ENCODE measurements around the gene USP11.

The USP11 gene

DNA sequence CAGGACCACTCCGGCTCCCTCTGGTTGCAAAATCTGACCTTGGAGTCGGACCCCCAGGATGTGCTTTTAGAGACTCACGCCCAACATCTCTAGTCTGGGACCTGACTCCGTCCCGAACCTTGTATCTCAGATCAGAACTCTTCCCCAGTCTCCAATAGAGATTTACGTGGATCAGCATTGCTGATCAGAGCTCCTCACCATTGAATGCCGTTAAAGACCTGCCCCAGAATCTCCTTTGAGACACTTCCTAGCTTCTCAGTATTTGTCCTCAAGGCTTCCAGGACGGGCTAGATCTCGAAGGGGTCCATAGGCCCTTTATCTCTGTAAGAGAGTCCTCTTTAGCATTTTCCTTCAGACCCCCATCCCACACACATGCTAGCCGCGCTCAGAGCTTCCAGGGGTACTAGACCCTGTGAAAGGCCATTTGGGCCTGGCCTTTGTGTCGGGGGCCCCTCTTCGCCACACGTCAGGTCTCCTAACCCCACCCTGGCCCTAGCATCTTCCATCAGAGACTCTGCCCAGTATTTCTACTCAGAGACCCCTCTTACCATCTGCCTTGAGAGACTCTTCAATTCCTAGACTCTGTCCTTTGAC, 38.5 kb upstream of the USP11 start:
- Histone ChIP-seq H3K36me3 (ENCODE audit: insufficient read depth, low read length) (peaks cover 35% of the 10 kb centered on the region), H3K4me3 (ENCODE audit: low read length) (peak overlapping the region; percentile 94), H3K27me3 (ENCODE audit: control insufficient read depth, insufficient read depth, low read length) (no peaks in the 10 kb centered on the region), H3K9ac (ENCODE audit: low read depth, low read length) (peak overlapping the region; percentile 99), H3K4me2 (ENCODE audit: low read length) (peak overlapping the region; percentile 90), H3K9me3 (replicated peaks; ENCODE audit: low read length) (no peaks in the 10 kb centered on the region), H3K4me1 (ENCODE audit: control insufficient read depth, insufficient read depth, low read length) (peaks cover 40% of the 10 kb centered on the region)

DNA sequence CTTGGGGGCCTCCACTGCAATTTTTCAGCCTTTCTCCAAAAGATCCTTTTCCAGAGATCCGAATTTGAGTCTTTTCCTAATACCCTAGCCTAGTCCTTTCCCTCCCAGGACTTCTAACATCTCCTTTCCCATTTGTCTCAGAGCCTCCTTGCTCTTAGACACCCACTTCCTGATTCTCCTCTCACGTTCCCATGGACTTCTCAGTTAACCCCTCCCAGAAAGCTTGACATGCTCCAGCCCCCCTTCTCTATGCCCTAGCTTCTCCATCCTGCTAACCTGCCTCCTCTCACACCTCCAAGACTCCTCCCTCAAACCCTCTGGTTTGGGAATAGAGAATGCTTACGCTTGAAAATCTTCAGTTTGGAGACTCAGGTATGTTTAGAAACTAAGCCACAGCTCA, 36.7 kb upstream of the USP11 start:
- Histone ChIP-seq H3K4me1 (ENCODE audit: control insufficient read depth, insufficient read depth, low read length) (peaks cover 46% of the 10 kb centered on the region), H3K27me3 (ENCODE audit: control insufficient read depth, insufficient read depth, low read length) (no peaks in the 10 kb centered on the region), H3K9ac (ENCODE audit: low read depth, low read length) (peak overlapping the region; percentile 36), H3K36me3 (ENCODE audit: insufficient read depth, low read length) (peaks cover 51% of the 10 kb centered on the region), H3K4me2 (ENCODE audit: low read length) (peak overlapping the region; percentile 75), H3K4me3 (ENCODE audit: low read length) (peak overlapping the region; percentile 30), H3K9me3 (replicated peaks; ENCODE audit: low read length) (no peaks in the 10 kb centered on the region)

- Histone ChIP-seq H3K27me3 (ENCODE audit: control insufficient read depth, insufficient read depth, low read length) (no peaks in the 10 kb centered on the region), H3K9ac (ENCODE audit: low read depth, low read length) (peak overlapping the region; percentile 18), H3K4me3 (ENCODE audit: low read length) (peak overlapping the region; percentile 52), H3K4me1 (ENCODE audit: control insufficient read depth, insufficient read depth, low read length) (peaks cover 44% of the 10 kb centered on the region), H3K4me2 (ENCODE audit: low read length) (peak overlapping the region; percentile 75), H3K9me3 (replicated peaks; ENCODE audit: low read length) (no peaks in the 10 kb centered on the region), H3K36me3 (ENCODE audit: insufficient read depth, low read length) (peaks cover 65% of the 10 kb centered on the region)
Measured at GRCh38 chrX:47197526-47197925, 35.3 kb upstream of the USP11 start.

DNA sequence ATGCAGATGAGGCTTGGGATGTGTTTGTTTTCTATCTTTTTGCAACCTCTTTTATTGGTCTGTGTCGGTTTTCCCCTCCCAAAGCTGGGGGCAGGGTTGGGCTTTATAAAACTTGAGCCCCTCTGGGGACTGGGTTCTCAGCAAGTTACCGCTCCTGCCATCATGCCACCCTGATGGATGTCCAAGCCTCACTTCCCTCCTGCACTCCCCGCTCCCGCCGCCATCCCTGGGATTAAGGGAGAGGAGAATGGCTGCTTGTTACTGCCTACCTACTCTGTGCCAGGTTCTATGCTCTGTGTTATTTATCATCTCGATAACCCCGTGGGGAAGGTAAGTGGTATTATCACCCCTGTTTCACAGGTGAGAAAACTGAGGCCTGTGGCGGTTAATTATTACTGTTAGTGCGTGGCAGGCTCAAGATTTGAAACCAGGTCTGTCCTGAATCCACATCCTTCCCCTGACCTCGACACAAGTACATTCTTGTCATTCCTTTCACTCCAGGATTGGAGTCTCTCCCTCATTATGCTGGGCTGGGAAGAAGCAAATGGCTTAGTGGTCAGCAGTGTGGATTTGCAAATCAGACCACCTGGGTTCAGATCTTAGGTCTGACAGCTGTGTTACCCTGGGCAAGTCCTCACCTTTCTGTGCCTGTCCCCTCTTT, 34.7 kb upstream of the USP11 start:
- Histone ChIP-seq H3K9ac (ENCODE audit: low read depth, low read length) (no peak overlapping the region), H3K36me3 (ENCODE audit: insufficient read depth, low read length) (peaks cover 71% of the 10 kb centered on the region), H3K4me1 (ENCODE audit: control insufficient read depth, insufficient read depth, low read length) (peaks cover 40% of the 10 kb centered on the region)

GRCh38 chrX:47198687-47199080, 34.1 kb upstream of the USP11 start:
- Histone ChIP-seq H3K4me3 (ENCODE audit: low read length) (no peak overlapping the region), H3K9ac (ENCODE audit: low read depth, low read length) (no peak overlapping the region), H3K4me2 (ENCODE audit: low read length) (peak overlapping the region; percentile 75), H3K27me3 (ENCODE audit: control insufficient read depth, insufficient read depth, low read length) (no peaks in the 10 kb centered on the region), H3K36me3 (ENCODE audit: insufficient read depth, low read length) (peaks cover 76% of the 10 kb centered on the region), H3K4me1 (ENCODE audit: control insufficient read depth, insufficient read depth, low read length) (peaks cover 38% of the 10 kb centered on the region), H3K9me3 (replicated peaks; ENCODE audit: low read length) (no peaks in the 10 kb centered on the region)

More for the DNA sequence above, 34.7 kb upstream of the USP11 start:
- peak overlapping the region; percentile 75 for H3K4me2 ChIP-seq (ENCODE audit: low read length)
- H3K9me3 ChIP-seq (replicated peaks; ENCODE audit: low read length): no peaks in the 10 kb centered on the region
- H3K27me3 ChIP-seq (ENCODE audit: control insufficient read depth, insufficient read depth, low read length): no peaks in the 10 kb centered on the region
- no peak overlapping the region for H3K4me3 ChIP-seq (ENCODE audit: low read length)

DNA sequence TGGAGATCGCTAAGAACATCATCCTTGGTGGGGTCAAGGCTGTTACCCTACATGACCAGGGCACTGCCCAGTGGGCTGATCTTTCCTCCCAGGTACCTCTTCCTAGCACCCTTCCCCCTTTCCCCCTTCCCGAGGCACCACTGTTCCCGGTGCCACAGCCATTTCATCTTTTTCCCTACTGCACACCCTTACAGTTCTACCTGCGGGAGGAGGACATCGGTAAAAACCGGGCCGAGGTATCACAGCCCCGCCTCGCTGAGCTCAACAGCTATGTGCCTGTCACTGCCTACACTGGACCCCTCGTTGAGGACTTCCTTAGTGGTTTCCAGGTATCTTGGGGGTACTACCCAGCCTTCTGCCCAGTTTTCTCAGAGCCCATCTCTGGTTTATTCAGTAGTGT, 33.5 kb upstream of the USP11 start:
- Histone ChIP-seq H3K27me3 (ENCODE audit: control insufficient read depth, insufficient read depth, low read length) (no peaks in the 10 kb centered on the region), H3K9me3 (replicated peaks; ENCODE audit: low read length) (no peaks in the 10 kb centered on the region), H3K4me1 (ENCODE audit: control insufficient read depth, insufficient read depth, low read length) (peaks cover 38% of the 10 kb centered on the region), H3K36me3 (ENCODE audit: insufficient read depth, low read length) (peaks cover 82% of the 10 kb centered on the region), H3K9ac (ENCODE audit: low read depth, low read length) (no peak overlapping the region), H3K4me3 (ENCODE audit: low read length) (no peak overlapping the region), H3K4me2 (ENCODE audit: low read length) (no peak overlapping the region)

DNA sequence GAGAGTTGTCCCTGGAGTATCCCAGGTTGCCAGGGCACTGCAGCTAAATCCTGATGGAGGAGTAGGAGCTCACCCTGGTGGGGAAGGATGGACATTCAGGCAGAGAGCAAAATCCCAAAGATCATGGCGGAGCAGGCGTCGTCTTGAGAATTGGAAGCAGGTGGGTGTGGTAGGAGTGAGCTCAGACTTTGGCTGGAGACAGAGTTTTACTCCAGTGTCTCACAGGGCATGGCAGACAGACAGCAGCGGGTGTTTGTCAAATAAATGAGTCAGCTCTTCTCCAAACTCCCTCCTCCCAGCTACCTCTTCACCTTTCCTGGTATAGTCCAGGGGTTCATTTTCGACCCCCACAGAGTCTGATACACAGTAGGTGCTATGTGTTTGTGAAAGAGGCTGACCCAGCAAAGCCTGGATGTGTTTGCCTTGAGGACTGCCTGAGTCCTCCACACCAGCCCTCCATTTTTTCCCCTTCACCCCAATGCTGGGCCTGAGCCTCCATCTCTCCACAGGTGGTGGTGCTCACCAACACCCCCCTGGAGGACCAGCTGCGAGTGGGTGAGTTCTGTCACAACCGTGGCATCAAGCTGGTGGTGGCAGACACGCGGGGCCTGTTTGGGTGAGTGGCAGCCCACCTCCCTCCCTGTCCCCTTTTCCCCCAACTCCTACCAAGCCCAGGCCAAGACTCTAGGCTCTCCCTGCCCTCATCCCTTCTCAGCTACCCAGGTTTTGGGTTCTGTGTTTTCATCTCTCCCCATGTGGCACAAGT, 32.2 kb upstream of the USP11 start:
- H3K4me1 ChIP-seq (ENCODE audit: control insufficient read depth, insufficient read depth, low read length): peaks cover 36% of the 10 kb centered on the region
- peak overlapping the region; percentile 21 for H3K9ac ChIP-seq (ENCODE audit: low read depth, low read length)
- no peak overlapping the region for H3K4me2 ChIP-seq (ENCODE audit: low read length)
- H3K9me3 ChIP-seq (replicated peaks; ENCODE audit: low read length): no peaks in the 10 kb centered on the region
- H3K36me3 ChIP-seq (ENCODE audit: insufficient read depth, low read length): peaks cover 92% of the 10 kb centered on the region
- H3K4me3 ChIP-seq (ENCODE audit: low read length): no peak overlapping the region
- H3K27me3 ChIP-seq (ENCODE audit: control insufficient read depth, insufficient read depth, low read length): no peaks in the 10 kb centered on the region

DNA sequence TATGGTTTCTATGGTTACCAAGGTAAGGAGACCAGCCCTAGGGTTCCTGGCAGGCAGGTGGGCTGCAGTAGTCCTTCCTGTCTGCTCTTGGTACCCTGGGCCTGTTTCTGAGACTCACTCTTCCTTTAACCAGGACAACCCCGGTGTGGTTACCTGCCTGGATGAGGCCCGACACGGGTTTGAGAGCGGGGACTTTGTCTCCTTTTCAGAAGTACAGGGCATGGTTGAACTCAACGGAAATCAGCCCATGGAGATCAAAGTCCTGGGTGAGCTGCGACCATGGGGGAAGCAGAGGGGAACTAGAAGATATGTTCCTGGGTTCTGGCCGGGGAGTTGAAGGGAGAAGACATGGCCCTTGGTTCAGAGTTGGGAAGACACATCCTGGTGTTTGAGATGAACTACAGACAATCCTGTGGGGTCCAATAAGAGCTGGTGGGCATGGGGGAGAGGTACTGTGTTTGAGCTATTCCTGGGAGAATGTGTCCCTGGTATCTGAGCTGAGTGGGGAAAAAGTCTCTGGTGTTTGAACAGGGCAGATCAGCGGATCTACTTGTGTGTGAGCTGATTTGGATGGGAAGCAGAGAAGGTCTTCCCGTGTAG, 31.4 kb upstream of the USP11 start:
- peaks cover 27% of the 10 kb centered on the region for H3K4me1 ChIP-seq (ENCODE audit: control insufficient read depth, insufficient read depth, low read length)
- no peaks in the 10 kb centered on the region for H3K9me3 ChIP-seq (replicated peaks; ENCODE audit: low read length)
- peaks cover 96% of the 10 kb centered on the region for H3K36me3 ChIP-seq (ENCODE audit: insufficient read depth, low read length)
- H3K27me3 ChIP-seq (ENCODE audit: control insufficient read depth, insufficient read depth, low read length): no peaks in the 10 kb centered on the region
- H3K9ac ChIP-seq (ENCODE audit: low read depth, low read length): no peak overlapping the region
- H3K4me3 ChIP-seq (ENCODE audit: low read length): no peak overlapping the region
- H3K4me2 ChIP-seq (ENCODE audit: low read length): no peak overlapping the region

- Histone ChIP-seq H3K4me1 (ENCODE audit: control insufficient read depth, insufficient read depth, low read length) (peaks cover 19% of the 10 kb centered on the region), H3K4me3 (ENCODE audit: low read length) (no peak overlapping the region), H3K9me3 (replicated peaks; ENCODE audit: low read length) (no peaks in the 10 kb centered on the region), H3K36me3 (ENCODE audit: insufficient read depth, low read length) (peaks cover 96% of the 10 kb centered on the region), H3K27me3 (ENCODE audit: control insufficient read depth, insufficient read depth, low read length) (no peaks in the 10 kb centered on the region), H3K9ac (ENCODE audit: low read depth, low read length) (no peak overlapping the region), H3K4me2 (ENCODE audit: low read length) (no peak overlapping the region)
Measured at GRCh38 chrX:47202316-47202715, 30.5 kb upstream of the USP11 start.

DNA sequence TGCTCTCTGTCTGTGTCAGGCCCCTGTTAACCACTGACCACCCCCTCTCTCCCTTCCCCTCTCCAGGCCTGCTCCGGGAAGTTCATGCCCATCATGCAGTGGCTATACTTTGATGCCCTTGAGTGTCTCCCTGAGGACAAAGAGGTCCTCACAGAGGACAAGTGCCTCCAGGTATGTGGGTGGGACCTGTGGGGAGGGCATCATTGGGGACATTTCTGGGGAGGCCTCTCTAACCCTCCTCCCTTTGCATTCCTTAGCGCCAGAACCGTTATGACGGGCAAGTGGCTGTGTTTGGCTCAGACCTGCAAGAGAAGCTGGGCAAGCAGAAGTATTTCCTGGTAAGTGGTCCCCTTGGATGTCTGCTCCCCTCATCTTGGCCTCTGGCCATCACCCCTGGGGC, 29.9 kb upstream of the USP11 start:
- Histone ChIP-seq H3K4me1 (ENCODE audit: control insufficient read depth, insufficient read depth, low read length) (peaks cover 13% of the 10 kb centered on the region), H3K9me3 (replicated peaks; ENCODE audit: low read length) (no peaks in the 10 kb centered on the region), H3K4me3 (ENCODE audit: low read length) (no peak overlapping the region), H3K4me2 (ENCODE audit: low read length) (no peak overlapping the region), H3K9ac (ENCODE audit: low read depth, low read length) (no peak overlapping the region), H3K36me3 (ENCODE audit: insufficient read depth, low read length) (peaks cover 98% of the 10 kb centered on the region), H3K27me3 (ENCODE audit: control insufficient read depth, insufficient read depth, low read length) (no peaks in the 10 kb centered on the region)

GRCh38 chrX:47204970-47205369, 27.8 kb upstream of the USP11 start:
- H3K4me3 ChIP-seq (ENCODE audit: low read length): no peak overlapping the region

More at GRCh38 chrX:47204970-47205369, 27.8 kb upstream of the USP11 start:
- Histone ChIP-seq H3K27me3 (ENCODE audit: control insufficient read depth, insufficient read depth, low read length) (no peaks in the 10 kb centered on the region), H3K9ac (ENCODE audit: low read depth, low read length) (no peak overlapping the region), H3K4me2 (ENCODE audit: low read length) (no peak overlapping the region), H3K4me1 (ENCODE audit: control insufficient read depth, insufficient read depth, low read length) (peaks cover 7% of the 10 kb centered on the region), H3K9me3 (replicated peaks; ENCODE audit: low read length) (no peaks in the 10 kb centered on the region), H3K36me3 (ENCODE audit: insufficient read depth, low read length) (peaks cover 98% of the 10 kb centered on the region)

Data from skeletal muscle satellite cell (primary cell).